NCI-H1105 (cell line): ENCODE data around the gene YIPF2.

Source experiments
- DNase-seq: peaks from one replicate; lab custom pipeline; 2025; lab: John Stamatoyannopoulos, UW

YIPF2 gene

GRCh38 chr19:10874024-10874423 lies 54.4 kb downstream of the YIPF2 start:
- no peak for DNase-seq

- no peak for DNase-seq
These were observed 55.8 kb downstream of the YIPF2 start for GRCh38 chr19:10872546-10873107.
